HG03097 (cell line): ENCODE measurements around the gene DNAAF8.
A peak's percentile ranks its signal among the peaks of the same experiment; 100 is the strongest.
"Not testable (repeated sequence)": the region's sequence is repeated elsewhere in the genome, so short reads cannot be mapped to it uniquely, and the experiment has no call there.

ENCODE experiments used
- ATAC-seq: cut with Tn5 transposase; IDR thresholded peaks from one replicate; pipeline ENCODE4 v1.9.1; 2021; ENCODE audit not compliant: unreplicated experiment, low FRiP score

DNAAF8 gene

DNA sequence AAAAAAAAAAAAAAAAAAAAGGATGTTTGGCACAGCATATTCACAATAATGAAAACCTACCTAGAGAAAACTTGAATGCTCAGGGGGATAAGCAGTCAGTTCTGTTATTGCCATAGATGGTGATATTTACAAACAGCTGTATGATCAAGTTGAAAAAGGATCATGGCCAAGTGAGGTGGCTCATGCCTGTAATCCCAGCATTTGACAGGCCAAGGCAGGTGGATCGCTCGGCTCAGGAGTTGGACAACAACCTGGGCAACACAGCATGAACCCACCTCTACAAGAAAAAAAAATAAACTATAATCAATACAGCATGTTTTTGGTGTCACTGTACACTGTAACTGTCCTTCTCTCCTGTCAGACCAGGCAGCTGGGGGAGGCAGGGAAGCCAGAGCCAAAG lies 19.3 kb upstream of the DNAAF8 start:
- ATAC-seq: no peak

DNA sequence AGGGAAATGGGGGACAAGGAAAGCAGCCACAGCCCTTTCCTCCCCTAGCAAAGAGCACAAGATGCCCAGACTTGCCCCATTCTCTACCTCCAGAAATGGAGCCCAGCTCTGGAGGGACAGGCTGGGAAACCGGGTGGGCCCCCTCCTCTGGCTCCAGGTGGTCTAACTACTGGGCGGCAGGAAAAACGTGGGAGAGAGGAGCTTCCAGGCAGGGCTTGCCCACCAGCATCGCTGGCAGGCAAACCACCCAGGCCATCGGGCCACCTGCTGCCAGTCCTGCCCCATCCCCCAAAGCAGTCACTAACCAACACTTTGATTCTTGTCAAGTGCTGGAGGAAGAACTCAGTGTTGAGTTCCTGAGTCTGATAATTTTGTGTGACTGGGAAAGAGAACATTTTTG lies 15.9 kb upstream of the DNAAF8 start:
- ATAC-seq: no peak

DNA sequence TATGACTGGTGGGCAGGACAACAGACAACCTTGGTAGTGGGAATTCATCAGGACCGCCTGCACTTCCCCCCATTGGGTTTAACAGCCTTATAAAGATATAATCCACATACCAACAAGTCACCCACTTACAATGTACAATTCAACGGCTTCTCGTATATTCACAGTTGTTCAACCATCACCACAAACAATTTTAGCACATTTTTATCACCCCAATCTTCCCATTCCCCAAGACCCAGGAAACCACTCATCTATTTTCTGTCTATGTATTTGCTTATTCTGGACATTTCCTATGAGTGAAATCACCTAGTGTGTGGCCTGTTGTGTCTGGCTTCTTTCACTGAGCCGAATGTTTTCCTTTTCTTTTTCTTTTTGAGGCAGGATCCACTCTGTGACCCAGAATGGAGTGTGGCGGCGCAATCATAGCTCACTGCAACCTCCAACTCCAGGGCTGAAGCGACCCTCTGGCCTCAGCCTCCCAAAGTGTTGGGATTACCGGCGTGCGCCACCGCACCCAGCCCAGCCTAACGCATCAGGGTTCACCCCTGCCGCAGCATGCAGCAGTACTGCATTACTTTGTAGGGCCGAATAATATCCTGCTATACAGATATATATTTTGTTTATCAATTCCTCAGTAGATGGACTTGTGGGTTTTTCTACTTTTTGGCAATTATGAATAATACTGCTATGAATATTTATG lies 11.1 kb upstream of the DNAAF8 start:
- no peak for ATAC-seq

DNA sequence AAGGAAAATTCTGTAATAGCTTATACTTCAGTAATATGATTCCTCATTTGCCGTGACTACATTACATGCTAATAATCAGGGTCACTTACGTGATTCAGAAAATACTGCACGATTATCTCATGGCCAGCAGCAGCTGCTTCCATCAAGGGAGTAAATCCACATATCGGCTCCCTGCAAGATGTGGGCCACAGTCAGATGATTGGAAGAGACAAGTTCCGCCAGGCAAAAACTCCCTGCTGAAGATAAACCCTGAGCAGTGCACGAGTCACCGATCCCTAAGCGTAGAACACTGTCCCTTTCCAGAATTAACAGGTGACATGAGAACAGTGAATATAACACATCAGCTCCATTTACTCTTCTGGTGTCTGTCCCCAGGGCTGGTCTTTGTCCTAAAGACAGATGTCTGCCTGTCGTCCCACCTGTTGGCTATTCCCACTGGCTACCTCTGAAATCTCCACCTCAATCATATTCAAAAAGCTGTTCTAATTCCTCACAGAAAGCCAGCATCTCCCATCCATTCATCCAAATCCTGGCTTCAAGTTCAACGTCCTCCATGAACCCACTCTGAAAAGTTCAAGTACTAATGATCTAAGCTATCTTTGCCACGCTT lies 9.6 kb upstream of the DNAAF8 start:
- ATAC-seq: no peak

DNA sequence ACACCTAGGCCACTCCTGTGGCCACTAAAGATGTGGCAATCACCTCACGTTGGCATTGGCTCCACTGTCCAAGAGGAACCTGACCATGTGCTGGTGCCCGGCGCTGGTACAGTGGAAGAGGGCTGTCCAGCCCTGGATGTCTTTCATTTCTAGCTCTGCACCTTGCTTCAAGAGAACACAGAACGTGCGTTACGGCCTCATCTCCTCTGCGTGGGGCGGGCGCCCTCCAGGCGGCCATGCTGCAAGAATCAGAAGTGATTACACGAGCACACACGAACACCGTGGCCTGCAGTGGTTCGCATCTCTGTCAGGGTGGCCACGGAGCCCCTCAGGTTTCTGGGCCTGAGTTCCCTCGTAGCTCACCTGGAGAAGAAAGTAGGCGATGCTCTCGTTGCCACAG lies 7.7 kb upstream of the DNAAF8 start:
- ATAC-seq: no peak

DNA sequence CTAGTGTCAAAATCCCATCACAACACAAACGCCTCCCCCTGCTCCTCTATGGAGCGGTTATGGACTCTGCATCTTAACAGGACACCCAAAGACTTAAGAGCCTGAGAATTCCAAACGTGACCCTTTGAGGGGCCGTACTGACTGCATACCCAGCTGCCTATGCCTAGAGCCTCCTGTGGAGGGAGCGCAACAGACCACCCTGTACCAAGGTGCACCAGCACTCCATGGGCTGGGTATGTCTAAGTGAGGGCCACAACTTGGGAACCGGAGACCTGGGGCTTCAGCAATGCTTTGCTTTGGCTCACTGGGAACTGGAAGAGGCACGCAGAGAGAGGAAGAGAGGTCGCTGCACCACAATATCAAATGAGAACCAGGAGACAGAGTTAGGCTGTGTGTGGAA lies 5.7 kb upstream of the DNAAF8 start:
- no peak for ATAC-seq

DNA sequence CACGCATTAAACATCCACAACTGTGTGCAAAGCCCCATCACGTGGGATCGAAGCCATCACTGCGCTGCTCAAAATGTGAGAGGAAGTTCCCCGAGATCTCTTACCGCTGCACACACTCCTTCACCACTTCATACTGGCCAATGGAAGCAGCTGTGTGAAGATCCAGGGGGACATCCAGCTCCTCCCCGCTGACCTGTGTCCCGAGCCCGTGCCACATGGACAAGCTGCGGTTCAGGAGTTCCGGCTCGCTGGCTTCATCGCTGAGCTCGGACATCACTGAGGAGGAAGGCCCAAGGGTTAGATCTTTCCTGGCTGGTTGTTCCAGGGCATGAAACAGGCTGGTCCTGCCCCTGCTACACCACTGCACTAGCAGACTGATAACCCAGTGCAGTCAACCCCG lies 4.5 kb upstream of the DNAAF8 start:
- no peak for ATAC-seq

DNA sequence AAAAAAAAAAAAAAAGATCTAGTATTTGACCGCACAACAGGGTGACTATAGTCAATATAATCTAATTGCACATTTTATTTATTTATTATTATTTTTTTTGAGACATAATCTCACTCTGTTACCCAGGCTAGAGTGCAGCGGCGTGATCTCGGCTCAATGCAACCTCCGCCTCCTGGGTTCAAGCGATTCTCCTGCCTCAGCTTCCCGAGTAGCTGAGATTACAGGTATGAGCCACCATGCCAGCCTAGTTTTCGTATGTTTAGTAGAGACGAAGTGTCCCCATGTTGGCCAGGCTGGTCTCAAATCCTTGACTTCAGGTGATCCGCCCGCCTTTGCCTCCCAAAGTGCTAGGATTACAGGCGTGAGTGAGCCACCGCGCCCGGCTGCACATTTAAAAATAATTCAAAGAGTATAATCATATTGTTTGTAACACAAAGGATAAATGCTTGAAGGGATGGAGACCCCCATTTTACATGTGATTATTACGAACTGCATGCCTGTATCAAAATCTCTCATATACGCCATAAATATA lies 1.1 kb upstream of the DNAAF8 start:
- ATAC-seq: no peak

DNA sequence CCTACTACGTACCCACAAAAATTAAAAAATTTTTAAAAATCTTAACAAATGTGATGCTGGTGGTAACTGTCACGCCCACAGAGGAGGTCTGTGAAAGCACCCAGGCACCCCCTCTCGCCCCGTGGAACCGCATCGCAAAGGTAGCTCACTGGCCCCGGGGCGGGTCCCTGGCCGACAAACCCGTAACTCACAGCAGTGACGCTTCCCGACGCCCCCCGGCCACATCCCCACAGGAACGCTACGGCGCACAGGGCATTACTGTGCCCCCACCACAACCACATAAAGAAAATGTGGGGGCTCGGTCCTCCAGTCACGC lies 632 bp upstream of the DNAAF8 start:
- no peak for ATAC-seq

DNA sequence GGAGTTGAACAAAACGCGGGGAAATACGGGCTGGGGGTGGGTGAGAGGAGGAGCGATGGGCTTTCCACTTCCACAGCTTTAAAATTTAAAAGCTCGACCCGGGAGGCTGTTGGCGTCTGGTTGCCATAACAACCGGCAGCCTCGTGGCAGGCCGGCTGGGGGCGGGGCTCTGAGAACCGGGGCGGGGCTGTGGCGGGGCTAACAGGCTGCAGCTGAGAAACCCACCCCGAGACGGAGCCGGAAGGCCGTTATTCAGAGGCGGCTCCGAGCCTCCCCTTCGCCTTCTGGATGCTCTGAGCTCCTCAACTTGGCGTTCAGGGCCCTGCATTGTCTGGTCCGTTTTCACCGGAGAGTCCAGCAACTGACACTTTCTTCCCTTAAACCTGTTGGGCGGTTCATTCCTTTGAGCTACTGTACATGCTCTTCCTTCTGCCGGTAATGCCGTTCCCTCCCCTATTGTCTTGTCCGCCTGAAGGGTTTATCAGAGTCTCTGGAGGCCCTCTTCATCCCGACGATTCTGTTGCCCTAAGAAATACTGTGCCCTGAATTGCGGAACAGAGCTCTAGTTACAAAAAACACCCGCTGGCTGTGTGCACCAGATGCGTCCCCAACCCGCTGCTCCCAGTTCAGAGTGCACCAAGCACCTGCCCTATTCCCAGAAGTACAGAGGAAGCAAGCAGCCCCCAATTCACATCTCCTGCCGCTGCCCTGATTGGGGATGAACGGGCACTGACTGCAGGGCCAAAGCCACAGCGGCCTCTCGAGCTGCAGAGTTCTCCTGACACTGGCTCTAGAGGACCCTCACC lies 596 bp downstream of the DNAAF8 start:
- peak; percentile 45 for ATAC-seq

DNA sequence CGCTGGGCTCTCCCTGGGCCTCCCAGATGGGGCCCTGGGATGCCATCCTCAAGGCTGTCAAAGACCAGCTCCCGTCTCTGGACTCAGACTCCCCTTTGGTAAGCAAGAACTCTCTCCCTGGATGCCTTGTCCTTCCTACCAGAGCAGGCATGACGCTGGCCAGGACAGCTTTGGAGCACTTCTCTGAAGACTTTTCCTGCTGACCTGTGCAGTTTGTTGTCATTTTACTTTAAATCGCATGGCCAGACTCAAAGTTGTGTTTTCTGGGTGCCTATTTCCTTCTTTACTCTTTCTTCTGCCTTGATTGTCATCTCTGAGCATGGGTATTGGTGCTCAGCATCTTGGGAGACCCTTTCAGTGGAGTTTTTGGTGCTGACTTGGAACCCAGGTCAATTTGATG lies 2.2 kb downstream of the DNAAF8 start:
- ATAC-seq: no peak

DNA sequence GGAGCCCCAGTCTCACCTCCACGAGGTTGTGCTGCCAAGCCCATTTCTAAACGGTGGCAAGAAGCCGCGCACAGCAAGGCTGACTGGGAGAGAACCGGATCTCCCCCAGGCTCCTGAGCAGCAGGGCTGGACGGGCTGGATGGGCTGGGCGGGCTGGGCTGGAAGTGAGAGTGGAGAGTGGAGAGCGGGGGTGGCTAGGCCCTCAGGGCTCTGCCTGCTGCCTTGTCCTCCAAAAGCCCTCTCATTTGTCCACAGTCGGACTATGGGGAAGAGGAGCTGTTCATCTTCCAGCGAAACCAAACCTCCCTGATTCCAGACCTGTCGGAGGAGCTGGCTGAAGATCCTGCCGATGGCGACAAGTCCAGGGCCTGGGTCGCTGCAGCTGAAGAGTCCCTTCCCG lies 3.2 kb downstream of the DNAAF8 start:
- no peak for ATAC-seq

DNA sequence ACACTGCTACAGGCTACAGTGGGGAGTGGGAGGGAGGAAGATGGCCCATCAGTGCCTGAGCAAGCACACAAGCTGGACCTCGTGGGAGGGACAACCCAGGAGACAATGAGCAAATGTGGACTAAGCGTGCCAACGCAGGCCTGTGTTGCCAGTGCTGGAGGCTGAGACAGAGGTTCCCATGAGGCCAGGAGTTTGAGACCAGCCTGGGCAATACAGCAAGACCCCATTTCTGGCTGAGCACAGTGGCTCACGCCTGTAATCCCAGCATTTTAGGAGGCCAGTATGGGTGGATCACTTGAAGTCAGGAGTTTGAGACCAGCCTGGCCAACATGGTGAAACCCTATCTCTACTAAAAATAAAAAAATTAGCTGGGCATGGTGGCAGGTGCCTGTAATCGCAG lies 4.0 kb downstream of the DNAAF8 start:
- ATAC-seq: not testable (repeated sequence)

DNA sequence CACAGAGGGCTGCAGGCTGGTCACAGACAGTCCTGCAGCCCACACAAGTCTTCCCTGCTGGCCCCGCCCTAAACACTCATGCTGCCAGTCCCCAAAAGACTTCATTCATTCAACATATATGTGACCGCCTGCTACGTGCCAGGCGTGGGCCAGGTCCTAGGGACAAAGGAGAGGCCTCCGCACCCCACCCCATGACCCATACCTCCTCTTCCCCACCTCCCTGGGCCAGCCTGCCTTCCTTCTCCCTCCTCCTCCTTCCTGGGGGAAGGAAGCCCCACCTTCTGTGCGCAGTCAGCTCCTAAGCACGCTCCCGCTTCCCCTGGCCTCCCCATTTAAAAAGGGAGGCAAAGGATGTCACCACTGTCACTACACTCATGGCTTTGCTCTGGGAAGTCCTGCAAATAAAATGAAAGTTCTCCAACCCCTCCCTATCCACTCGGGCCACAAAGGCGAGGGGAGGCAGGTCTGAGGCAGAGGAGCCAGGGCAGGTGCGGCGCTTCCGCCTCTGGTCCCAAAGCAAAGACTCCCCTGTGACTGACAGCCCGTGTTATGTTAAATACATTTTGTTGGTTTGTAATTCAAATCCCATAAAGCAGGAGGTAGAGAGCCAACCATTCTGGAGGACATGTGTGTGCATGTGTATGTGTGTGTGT lies 9.0 kb downstream of the DNAAF8 start:
- ATAC-seq: no peak

DNA sequence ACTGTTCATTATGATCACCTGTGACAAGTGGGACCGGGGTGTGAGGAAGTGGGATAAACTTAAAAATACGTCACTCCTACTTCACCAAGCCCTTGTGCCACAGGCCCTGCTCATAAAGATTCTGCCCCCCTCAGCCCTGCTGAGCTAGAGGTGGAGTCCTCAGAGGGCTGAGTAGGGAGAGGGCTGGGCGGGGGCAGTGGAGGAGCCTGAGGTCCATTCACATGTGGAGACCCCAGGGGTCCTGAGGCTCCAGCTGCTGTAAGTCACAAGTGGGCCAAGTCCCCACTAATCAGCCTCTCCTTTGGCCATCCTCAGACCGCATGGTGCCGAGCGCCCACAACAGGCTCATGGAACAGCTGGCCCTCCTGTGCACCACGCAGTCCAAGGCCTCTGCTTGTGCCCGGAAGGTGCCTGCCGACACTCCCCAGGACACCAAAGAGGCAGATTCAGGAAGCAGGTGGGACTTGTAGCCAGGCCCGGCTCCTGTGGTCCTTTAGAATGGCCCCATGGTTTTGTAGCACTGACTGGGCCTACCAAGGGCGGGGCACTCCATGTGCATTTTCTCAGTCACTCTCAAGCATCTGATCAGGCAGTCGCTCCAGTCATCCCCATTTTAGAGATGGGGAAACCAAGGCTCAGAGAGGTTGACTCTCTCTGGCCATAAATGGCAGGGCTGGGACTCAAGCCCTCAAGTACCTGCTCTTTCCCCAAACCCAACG lies 10.4 kb downstream of the DNAAF8 start:
- ATAC-seq: no peak

DNA sequence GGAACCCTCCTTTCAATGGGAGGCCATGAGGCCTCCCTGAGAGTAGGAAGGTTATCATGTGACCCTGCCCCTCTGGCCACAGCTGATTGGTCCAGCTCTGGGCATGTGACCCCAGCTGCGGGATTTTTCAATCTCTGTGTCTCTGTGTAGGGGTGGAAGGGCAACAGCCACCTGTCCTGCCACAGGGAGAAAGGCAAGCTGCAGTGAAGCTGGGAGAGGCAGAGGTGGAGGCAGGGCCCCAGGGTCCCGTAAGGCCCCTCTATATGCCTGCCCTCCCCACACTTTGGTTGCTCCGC lies 10.9 kb downstream of the DNAAF8 start:
- ATAC-seq: no peak

DNA sequence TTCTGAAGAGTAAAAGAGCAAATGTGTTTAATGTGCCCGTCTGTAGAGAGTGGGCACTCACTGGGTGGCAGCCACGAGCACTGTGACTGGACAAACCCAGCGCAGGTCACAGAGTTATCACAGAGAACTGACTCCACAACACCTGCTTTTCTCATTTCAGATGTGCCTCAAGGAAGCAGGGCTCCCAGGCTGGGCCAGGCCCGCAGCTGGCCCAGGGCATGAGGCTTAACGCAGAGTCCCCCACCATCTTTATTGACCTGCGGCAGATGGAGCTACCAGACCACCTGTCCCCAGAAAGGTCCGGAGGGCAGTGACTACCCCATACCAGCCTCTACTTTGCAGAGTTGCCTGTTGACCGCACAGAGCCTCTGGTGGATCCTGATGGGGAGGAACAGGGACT lies 11.9 kb downstream of the DNAAF8 start:
- ATAC-seq: no peak

DNA sequence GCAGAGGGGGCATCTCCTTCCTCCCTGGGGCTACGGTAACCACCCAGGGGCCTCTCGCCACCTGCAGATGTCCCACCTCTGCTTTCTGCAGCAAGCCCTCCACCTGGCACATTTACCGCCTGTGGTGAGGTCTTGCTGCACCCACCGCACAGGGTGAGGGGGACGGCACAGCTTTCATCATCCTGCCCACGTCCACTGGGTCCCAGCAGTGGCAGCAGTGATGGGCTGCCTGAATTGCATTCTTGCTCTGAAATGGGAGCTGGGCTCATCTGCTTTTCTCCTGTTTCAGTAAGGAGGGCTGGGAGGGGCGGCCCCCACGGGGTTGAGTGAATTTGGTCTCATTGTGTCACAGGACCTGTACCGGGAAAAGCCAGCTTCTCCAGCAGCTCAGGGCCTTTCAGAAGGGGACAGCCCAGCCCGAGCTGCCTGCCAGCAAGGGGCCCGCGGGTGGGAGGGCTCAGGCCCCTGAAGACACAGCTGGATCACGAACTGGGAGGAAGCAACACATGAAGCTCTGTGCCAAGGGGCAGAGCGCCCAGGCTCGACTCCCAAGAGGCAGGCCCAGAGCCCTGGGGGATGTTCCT lies 12.7 kb downstream of the DNAAF8 start:
- ATAC-seq: no peak

DNA sequence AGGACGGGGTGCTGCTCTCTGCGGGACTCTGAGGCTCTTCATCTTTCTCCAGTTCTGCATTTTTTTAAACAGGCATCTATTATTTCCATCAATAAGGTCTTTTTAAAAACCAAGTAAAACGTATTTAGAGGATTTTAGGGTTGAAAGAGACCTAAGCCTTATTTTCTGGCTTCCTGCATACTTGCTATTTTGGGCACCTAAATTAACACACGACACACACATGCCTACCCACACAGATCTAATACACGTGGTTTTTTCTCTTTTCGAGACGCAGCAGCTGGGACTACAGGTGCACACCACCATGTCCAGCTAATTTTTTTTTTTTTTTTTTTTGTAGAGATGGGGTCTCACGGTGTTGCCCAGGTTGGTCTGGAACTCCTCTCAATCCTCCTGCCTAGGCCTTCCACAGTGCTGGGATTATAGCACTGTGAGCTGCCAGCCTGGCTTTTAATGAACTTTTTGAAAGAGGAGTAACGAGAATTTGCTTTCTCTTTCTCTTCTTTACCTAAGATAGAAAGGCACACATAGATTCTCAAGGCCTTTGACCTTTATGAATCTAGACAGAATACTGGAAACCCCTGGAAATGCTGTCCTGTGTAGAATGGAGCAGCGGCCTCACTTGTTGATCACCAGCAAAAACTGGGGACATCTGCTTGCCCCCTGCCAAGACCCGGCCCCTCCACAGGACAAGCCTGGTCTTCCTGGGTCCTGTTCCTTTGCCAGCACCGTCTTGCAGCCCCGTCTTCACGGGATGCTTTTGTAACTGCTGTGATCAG lies 13.8 kb downstream of the DNAAF8 start:
- ATAC-seq: no peak
